Endodermal cell (in vitro differentiated cells): ENCODE data around the gene SSC4D. TPM values are rescaled to one million over a fixed set of nuclear protein-coding genes. Genes with fewer than 3 reads are reported as not detected.
"Not testable (repeated sequence)": the region's sequence is repeated elsewhere in the genome, so short reads cannot be mapped to it uniquely, and the experiment has no call there.

Experiments used
- DNase-seq: peaks from one replicate; pipeline ENCODE4 v3.0.0-alpha.2; 2017
- H3K27ac ChIP-seq: 2 replicates; pipeline ENCODE4 v1.5.1; 2013; ENCODE audit warnings: mild to moderate bottlenecking, low read depth, low read length, moderate library complexity
- H3K27me3 ChIP-seq: 2 replicates; pipeline ENCODE4 v1.6.1; 2013; ENCODE audit warnings: mild to moderate bottlenecking, low read length, moderate library complexity; ENCODE audit not compliant: insufficient read depth, control insufficient read depth, poor library complexity, severe bottlenecking
- H3K36me3 ChIP-seq: 2 replicates; pipeline ENCODE4 v1.7.0; 2013; ENCODE audit warnings: mild to moderate bottlenecking, low read length, moderate library complexity; ENCODE audit not compliant: control insufficient read depth, insufficient read depth
- H3K4me1 ChIP-seq: one replicate; pipeline ENCODE4 v1.7.0; 2013; ENCODE audit warnings: low read length; ENCODE audit not compliant: control insufficient read depth, insufficient read depth
- H3K4me3 ChIP-seq: 2 replicates; pipeline ENCODE4 v1.5.1; 2013; ENCODE audit warnings: mild to moderate bottlenecking, low read length, moderate library complexity
- H3K9ac ChIP-seq: 2 replicates; pipeline ENCODE4 v1.6.1; 2013; ENCODE audit warnings: mild to moderate bottlenecking, low read length, moderate library complexity; ENCODE audit not compliant: poor library complexity, severe bottlenecking; ENCODE audit errors: extremely low read depth
- H3K9me3 ChIP-seq: 2 replicates; pipeline ENCODE4 v1.6.1; 2013; ENCODE audit warnings: mild to moderate bottlenecking, low read length, moderate library complexity; ENCODE audit not compliant: control insufficient read depth
- H3K27ac Mint-ChIP-seq: 2 replicates; pipeline ENCODE4 v1.8.0; 2020; ENCODE audit warnings: mixed read lengths
- H3K27me3 Mint-ChIP-seq: 2 replicates; pipeline ENCODE4 v1.8.0; 2021; ENCODE audit warnings: mild to moderate bottlenecking, mixed read lengths; ENCODE audit not compliant: insufficient read depth
- H3K36me3 Mint-ChIP-seq: 2 replicates; pipeline ENCODE4 v1.8.0; 2020; ENCODE audit warnings: low read depth, mixed read lengths
- H3K4me1 Mint-ChIP-seq: 2 replicates; pipeline ENCODE4 v1.8.0; 2020; ENCODE audit warnings: mixed read lengths
- H3K4me3 Mint-ChIP-seq: 2 replicates; pipeline ENCODE4 v1.8.0; 2020; ENCODE audit warnings: mild to moderate bottlenecking, moderate library complexity, mixed read lengths
- H3K9me3 Mint-ChIP-seq: 2 replicates; pipeline ENCODE4 v1.8.0; 2020; ENCODE audit warnings: mild to moderate bottlenecking, mixed read lengths
- CTCF ChIP-seq: fragments of 200-600 bp; sonication (generic); conservative IDR thresholded peaks from 2 replicates; pipeline ENCODE4 v1.5.0; 2021; ENCODE audit warnings: antibody characterized with exemption, mild to moderate bottlenecking
- WGBS, 2 experiments: methylation state at CpG; one replicate each; pipeline versions ENCODE4 v1.1.5 to v1.1.7; 2013; ENCODE audit warnings: missing lambda C conversion rate in 2 of 2, mixed read lengths in 1 of 2; ENCODE audit not compliant: insufficient coverage in 1 of 2, insufficient read length in 1 of 2; 5-methylcytosine and 5-hydroxymethylcytosine counted together
- total RNA-seq, 2 donors: library from RNA; stranded (reverse); fragmentation: NEBNext Ultra II Directional in 1 of 2; extraction: Animal tissue kit (Norgen Biotek cat#: 25700) in 1 of 2; gene quantifications; 2 replicates in 1 of 2; 3 replicates in 1 of 2; pipeline ENCODE4 v1.2.1, GENCODE V29; 2021

SSC4D gene
- total RNA-seq, 2 donors from 2014 or later: 21.9 to 44.5 TPM

- peak overlapping the region; percentile 52 for H3K4me3 Mint-ChIP-seq
- peak; percentile 38 for TF ChIP-seq CTCF
- Histone ChIP-seq H3K9me3 (no peaks in the 10 kb centered on the region), H3K4me3 (peak overlapping the region; percentile 80), H3K4me1 (peaks cover 6% of the 10 kb centered on the region), H3K27ac (no peak overlapping the region), H3K27me3 (no peaks in the 10 kb centered on the region), H3K36me3 (no peaks in the 10 kb centered on the region), H3K9ac (peak overlapping the region; percentile 64)
- no peaks in the 10 kb centered on the region for H3K9me3 Mint-ChIP-seq
- 0 to 6% methylated on average over 13 to 99 of the region's 99 CpGs for WGBS, 2 experiments
- H3K36me3 Mint-ChIP-seq: peaks cover 4% of the 10 kb centered on the region
- peak overlapping the region; percentile 66 for H3K27ac Mint-ChIP-seq
- peaks cover 5% of the 10 kb centered on the region for H3K27me3 Mint-ChIP-seq
- peaks cover 14% of the 10 kb centered on the region for H3K4me1 Mint-ChIP-seq
- DNase-seq: peak; percentile 97
Observed at GRCh38 chr7:76393116-76394031, 16.1 kb downstream of the SSC4D start.

GRCh38 chr7:76392531-76393115 is 16.9 kb downstream of the SSC4D start:
- H3K27ac ChIP-seq: no peak overlapping the region
- no peaks in the 10 kb centered on the region for H3K27me3 Mint-ChIP-seq
- H3K36me3 Mint-ChIP-seq: peaks cover 4% of the 10 kb centered on the region
- peak overlapping the region; percentile 66 for H3K27ac Mint-ChIP-seq
- 48 to 58% methylated on average over 5 to 12 of the region's 12 CpGs for WGBS, 2 experiments
- H3K27me3 ChIP-seq: no peaks in the 10 kb centered on the region
- H3K4me3 Mint-ChIP-seq: peak overlapping the region; percentile 52
- H3K9me3 ChIP-seq: no peaks in the 10 kb centered on the region
- no peaks in the 10 kb centered on the region for H3K36me3 ChIP-seq
- peaks cover 14% of the 10 kb centered on the region for H3K4me1 Mint-ChIP-seq
- no peak for DNase-seq
- TF ChIP-seq CTCF: no peak
- peak overlapping the region; percentile 80 for H3K4me3 ChIP-seq
- no peaks in the 10 kb centered on the region for H3K9me3 Mint-ChIP-seq
- peaks cover 6% of the 10 kb centered on the region for H3K4me1 ChIP-seq
- H3K9ac ChIP-seq: no peak overlapping the region

- no peak for TF ChIP-seq CTCF
- peaks cover 9% of the 10 kb centered on the region for H3K4me1 Mint-ChIP-seq
- H3K4me1 ChIP-seq: peaks cover 6% of the 10 kb centered on the region
- H3K27me3 ChIP-seq: no peaks in the 10 kb centered on the region
- H3K9me3 ChIP-seq: no peaks in the 10 kb centered on the region
- H3K27ac Mint-ChIP-seq: no peak overlapping the region
- H3K9ac ChIP-seq: no peak overlapping the region
- H3K9me3 Mint-ChIP-seq: no peaks in the 10 kb centered on the region
- peaks cover 4% of the 10 kb centered on the region for H3K36me3 Mint-ChIP-seq
- no peak for DNase-seq
- no peak overlapping the region for H3K4me3 ChIP-seq
- no peak overlapping the region for H3K4me3 Mint-ChIP-seq
- no peak overlapping the region for H3K27ac ChIP-seq
- 96 to 98% methylated on average over 8 to 13 of the region's 13 CpGs for WGBS, 2 experiments
- no peaks in the 10 kb centered on the region for H3K36me3 ChIP-seq
- H3K27me3 Mint-ChIP-seq: no peaks in the 10 kb centered on the region
Observed at GRCh38 chr7:76390092-76390491, 19.4 kb downstream of the SSC4D start.

- H3K27me3 ChIP-seq, H3K9ac ChIP-seq, H3K27ac Mint-ChIP-seq, H3K4me3 ChIP-seq, H3K4me1 ChIP-seq, H3K27me3 Mint-ChIP-seq, H3K4me3 Mint-ChIP-seq, H3K9me3 Mint-ChIP-seq, H3K36me3 ChIP-seq, H3K27ac ChIP-seq, H3K4me1 Mint-ChIP-seq, H3K36me3 Mint-ChIP-seq, H3K9me3 ChIP-seq, DNase-seq: not testable (repeated sequence)
- WGBS, 2 experiments: 95 to 96% methylated on average over 6 of the region's 6 CpGs
Observed at GRCh38 chr7:76387789-76388188, 21.7 kb downstream of the SSC4D start.
